Measurements from ENCODE around the gene PARP16.

- no peak for TF ChIP-seq CTCF (IDR thresholded peaks at IDR 0.05)
- TF ChIP-seq POLR2A (IDR thresholded peaks at IDR 0.05; ENCODE audit: low read depth) = no peak
Measured at GRCh38 chr15:65255486-65256140, 31.1 kb downstream of the PARP16 start.

Data from esophagus muscularis mucosa (tissue), 3 donors.